ENCODE results near the gene LGALS1. TPM values are rescaled to one million over a fixed set of nuclear protein-coding genes. Genes with fewer than 3 reads are reported as not detected.

The LGALS1 gene
- total RNA-seq, 1 experiment from 2014 or later, result 2,325 TPM

- H2AFZ ChIP-seq (ENCODE audit: low read length), result no peak overlapping the region
- H3F3A ChIP-seq (ENCODE audit: low read length, unreplicated experiment), result peaks cover 3% of the 10 kb centered on the region
- H3K9me2 ChIP-seq (replicated peaks; ENCODE audit: low read length), result no peaks in the 10 kb centered on the region
- H3K4me1 ChIP-seq (ENCODE audit: insufficient read depth, low read length), result peaks cover 11% of the 10 kb centered on the region
- peaks cover 25% of the 10 kb centered on the region for H3K79me2 ChIP-seq (ENCODE audit: low read length)
- no peak overlapping the region for H3K4me2 ChIP-seq (ENCODE audit: low read length)
- TF ChIP-seq CTCF (conservative IDR thresholded peaks at IDR 0.05; ENCODE audit: low read depth, low read length) (no peak), EZH2 (IDR thresholded peaks at IDR 0.05; ENCODE audit: low read length, unreplicated experiment) (no peak), EZH2phosphoT487 (IDR thresholded peaks at IDR 0.05; ENCODE audit: borderline replicate concordance, low read length) (no peak)
- no peaks in the 10 kb centered on the region for H3K9me3 ChIP-seq (ENCODE audit: low read length)
- ATAC-seq (no peak), DNase-seq (no peak)
- peak overlapping the region; percentile 93; the same call in 1 of the 2 replicates for H3K27ac ChIP-seq (ENCODE audit: low read length)
- H3K4me3 ChIP-seq (ENCODE audit: low read length), result no peak overlapping the region
- CTCF ChIA-PET, result interaction anchor here (1.0 kb wide), 1 partner anchor 13 kb away, joined by 3 read pairs; no protein-coding TSS in a partner anchor
- H3K27me3 ChIP-seq (ENCODE audit: low read length), result no peaks in the 10 kb centered on the region
- no peak overlapping the region for H3K9ac ChIP-seq (ENCODE audit: low read length)
- H4K20me1 ChIP-seq (ENCODE audit: low read length), result peaks cover 6% of the 10 kb centered on the region; the same call in 1 of the 2 replicates
- intact Hi-C loops (cut with micrococcal nuclease), result loop anchor here (2.0 kb wide), 1 partner anchor 13 kb away; no protein-coding TSS in a partner anchor
- peaks cover 5% of the 10 kb centered on the region; the same call in 1 of the 2 replicates for H3K36me3 ChIP-seq (ENCODE audit: low read depth, low read length)
- no TSS peak for BruUV-seq (replicated peaks)
- POLR2A ChIA-PET (ENCODE audit: unreplicated experiment), result no interaction called here
Measured at GRCh38 chr22:37674248-37674647, 1.2 kb upstream of the LGALS1 start.

GRCh38 chr22:37675930-37676735 is 697 bp downstream of the LGALS1 start:
- DNase-seq (peak; percentile 40), ATAC-seq (peak; percentile 6)
- Histone ChIP-seq H3K27ac (ENCODE audit: low read length) (peak overlapping the region; percentile 93), H3F3A (ENCODE audit: low read length, unreplicated experiment) (peaks cover 3% of the 10 kb centered on the region), H3K27me3 (ENCODE audit: low read length) (no peaks in the 10 kb centered on the region), H3K36me3 (ENCODE audit: low read depth, low read length) (peaks cover 5% of the 10 kb centered on the region; the same call in 1 of the 2 replicates), H2AFZ (ENCODE audit: low read length) (no peak overlapping the region), H3K9me3 (ENCODE audit: low read length) (no peaks in the 10 kb centered on the region), H3K9me2 (replicated peaks; ENCODE audit: low read length) (no peaks in the 10 kb centered on the region), H3K4me3 (ENCODE audit: low read length) (peak overlapping the region; percentile 85), H3K9ac (ENCODE audit: low read length) (peak overlapping the region; percentile 86), H3K4me2 (ENCODE audit: low read length) (peak overlapping the region; percentile 97), H3K79me2 (ENCODE audit: low read length) (peaks cover 25% of the 10 kb centered on the region), H3K4me1 (ENCODE audit: insufficient read depth, low read length) (peaks cover 12% of the 10 kb centered on the region), H4K20me1 (ENCODE audit: low read length) (peaks cover 6% of the 10 kb centered on the region; the same call in 1 of the 2 replicates)
- POLR2A ChIA-PET (ENCODE audit: unreplicated experiment), result interaction anchor here (0.5 to 1.3 kb wide), 3 partner anchors 10 to 168 kb away, joined by 4 to 6 read pairs (median 5); partner anchors contain the start of genes ANKRD54 and NOL12
- BruUV-seq (replicated peaks), result TSS peak; percentile 77
- intact Hi-C loops (cut with micrococcal nuclease), result loop anchor here (2.0 kb wide), 1 partner anchor 15 kb away; no protein-coding TSS in a partner anchor
- CTCF ChIA-PET, result interaction anchor here (0.8 kb wide), 1 partner anchor 15 kb away, joined by 4 read pairs; no protein-coding TSS in a partner anchor
- no peak for TF ChIP-seq EZH2 (IDR thresholded peaks at IDR 0.05; ENCODE audit: low read length, unreplicated experiment)
- TF ChIP-seq EZH2phosphoT487 (IDR thresholded peaks at IDR 0.05; ENCODE audit: borderline replicate concordance, low read length), result no peak
- no peak for TF ChIP-seq CTCF (conservative IDR thresholded peaks at IDR 0.05; ENCODE audit: low read depth, low read length)
